CD4-positive, alpha-beta T cell (primary cell): ENCODE results near the gene SUPT6H. TPM values are rescaled to one million over a fixed set of nuclear protein-coding genes. Genes with fewer than 3 reads are reported as not detected.

ENCODE experiments used
- ATAC-seq: fragments of 200-7000 bp; cut with Tn5 transposase; one replicate; pipeline ENCODE4 v1.10.0; 2022; ENCODE audit warnings: mild to moderate bottlenecking; ENCODE audit not compliant: poor library complexity
- CTCF ChIA-PET: fragments of 350-600 bp; sonication (Branson Sonifier 250); formaldehyde crosslinking; loops from one replicate; lab custom pipeline; 2021; ENCODE audit warnings: antibody characterized with exemption, inconsistent platforms; lab: Charles Lee
- POLR2A ChIA-PET: fragments of 350-600 bp; sonication (Branson Sonifier 250); formaldehyde crosslinking; loops from one replicate; lab custom pipeline; 2021; ENCODE audit warnings: antibody characterized with exemption, inconsistent platforms; lab: Charles Lee
- DNase-seq, 14 experiments: peaks; one replicate each; pipeline ENCODE4 v3.0.0-alpha.2; 2013 to 2020; ENCODE audit warnings: mixed read lengths in 2 of 14
- H3K27ac ChIP-seq, 2 donors: one replicate each; pipeline versions ENCODE4 v1.5.1 to v1.7.0; 2013; ENCODE audit warnings: low read length in 2 of 2, low read depth in 1 of 2, mild to moderate bottlenecking in 1 of 2
- H3K27me3 ChIP-seq, 2 experiments: 1 replicate in 1 of 2; 2 replicates in 1 of 2; pipeline versions ENCODE4 v1.6.1 to v1.7.0; 2013; ENCODE audit warnings: low read length in 2 of 2, control low read depth in 1 of 2, mild to moderate bottlenecking in 1 of 2, moderate library complexity in 1 of 2; ENCODE audit not compliant: insufficient read depth in 2 of 2, control insufficient read depth in 1 of 2
- H3K36me3 ChIP-seq: one replicate; pipeline ENCODE4 v1.6.1; 2013; ENCODE audit warnings: low read length, control low read depth; ENCODE audit not compliant: insufficient read depth
- H3K4me1 ChIP-seq: one replicate; pipeline ENCODE4 v1.6.1; 2013; ENCODE audit warnings: low read length, control low read depth; ENCODE audit not compliant: insufficient read depth
- H3K4me3 ChIP-seq: one replicate; pipeline ENCODE4 v1.5.1; 2013; ENCODE audit warnings: mild to moderate bottlenecking, low read length, moderate library complexity
- H3K9me3 ChIP-seq, 2 experiments: 1 replicate in 1 of 2; 2 replicates in 1 of 2; pipeline versions ENCODE4 v1.6.1 to v1.7.0; 2013; ENCODE audit warnings: low read length in 2 of 2, mild to moderate bottlenecking in 2 of 2, control low read depth in 1 of 2, moderate library complexity in 1 of 2; ENCODE audit not compliant: control insufficient read depth in 1 of 2, insufficient read depth in 1 of 2
- H3K27ac Mint-ChIP-seq: one replicate; pipeline ENCODE4 v1.8.0; 2020; ENCODE audit warnings: mixed read lengths
- H3K27me3 Mint-ChIP-seq: one replicate; pipeline ENCODE4 v1.8.0; 2021; ENCODE audit warnings: mixed read lengths
- H3K36me3 Mint-ChIP-seq: one replicate; pipeline ENCODE4 v1.8.0; 2021; ENCODE audit warnings: low read depth, mixed read lengths
- H3K4me1 Mint-ChIP-seq: one replicate; pipeline ENCODE4 v1.8.0; 2021; ENCODE audit warnings: low read depth, mixed read lengths
- H3K4me3 Mint-ChIP-seq: one replicate; pipeline ENCODE4 v1.8.0; 2020; ENCODE audit warnings: mild to moderate bottlenecking, mixed read lengths
- H3K9me3 Mint-ChIP-seq: one replicate; pipeline ENCODE4 v1.8.0; 2020; ENCODE audit warnings: mixed read lengths
- CTCF ChIP-seq: fragments of 200-600 bp; IDR thresholded peaks from one replicate; pipeline ENCODE4 v1.8.0; 2022; ENCODE audit warnings: antibody characterized with exemption, mild to moderate bottlenecking
- intact Hi-C, 2 experiments: fragments of 100-400 bp; cut with DNase I in 1 of 2; cut with micrococcal nuclease in 1 of 2; formaldehyde crosslinking; loops; one replicate each; pipeline versions ENCODE4 v1.15.1 to v1.9.0; 2023 to 2025; cut with DNase I, micrococcal nuclease
- total RNA-seq, 174 experiments: library from RNA in 2 of 174; stranded (reverse) in 2 of 174; gene quantifications; one replicate each; pipeline ENCODE4 v1.2.3 and lab custom pipeline; 2021 to 2026

SUPT6H gene
- total RNA-seq, 2 experiments from 2014 or later = 149 to 151 TPM

DNA sequence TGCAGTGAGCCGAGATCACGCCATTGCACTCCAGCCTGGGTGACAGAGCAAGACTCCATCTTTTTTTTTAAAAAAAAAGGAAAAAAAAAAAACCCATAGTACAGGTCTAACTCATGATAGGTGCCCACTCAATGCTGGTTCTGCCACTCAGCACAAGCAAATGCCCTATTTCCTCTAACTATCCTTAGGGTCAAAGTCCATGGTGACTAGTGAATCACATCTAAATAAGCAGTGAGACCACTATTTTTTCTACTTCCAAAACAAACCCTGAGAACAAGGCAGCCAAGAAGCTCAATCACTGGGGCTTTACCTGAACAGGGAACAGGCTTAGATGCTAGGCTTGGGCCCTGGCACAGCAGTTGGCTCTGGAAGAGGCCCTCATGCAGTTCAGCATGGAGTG lies 20.4 kb upstream of the SUPT6H start:
- H3K27me3 Mint-ChIP-seq = no peaks in the 10 kb centered on the region
- no peak overlapping the region for H3K4me3 ChIP-seq
- H3K4me1 ChIP-seq = peaks cover 41% of the 10 kb centered on the region
- peaks cover 85% of the 10 kb centered on the region for H3K36me3 Mint-ChIP-seq
- DNase-seq (no peak), ATAC-seq (no peak)
- CTCF ChIA-PET = interaction anchor here (1.4 kb wide), 1 partner anchor 20 kb away, joined by 3 read pairs; no protein-coding TSS in a partner anchor
- no peaks in the 10 kb centered on the region for H3K9me3 ChIP-seq
- H3K9me3 Mint-ChIP-seq = no peaks in the 10 kb centered on the region
- no peaks in the 10 kb centered on the region for H3K27me3 ChIP-seq
- peaks cover 64% of the 10 kb centered on the region for H3K36me3 ChIP-seq
- POLR2A ChIA-PET = no interaction called here
- H3K4me1 Mint-ChIP-seq = peaks cover 42% of the 10 kb centered on the region
- intact Hi-C loops = loop anchor here in 1 of 2 experiments (5.0 to 10.0 kb wide), 2 partner anchors 64 to 307 kb away; partner anchors contain the start of genes ALDOC, IFT20 and TNFAIP1
- H3K27ac ChIP-seq = no peak overlapping the region
- peak overlapping the region; percentile 15 for H3K4me3 Mint-ChIP-seq
- no peak for TF ChIP-seq CTCF
- H3K27ac Mint-ChIP-seq = no peak overlapping the region

- Mint-ChIP-seq H3K36me3 (peaks cover 83% of the 10 kb centered on the region), H3K9me3 (no peaks in the 10 kb centered on the region), H3K27ac (peak overlapping the region; percentile 96), H3K4me1 (peaks cover 45% of the 10 kb centered on the region), H3K4me3 (peak overlapping the region; percentile 93), H3K27me3 (no peaks in the 10 kb centered on the region)
- DNase-seq (peak in 7 of 14 experiments; percentile 12 to 54 (median 32)), ATAC-seq (no peak)
- POLR2A ChIA-PET = interaction anchor here (0.6 to 8.1 kb wide), 15 partner anchors 18 to 604 kb away, joined by 3 to 115 read pairs (median 8); partner anchors contain the start of genes ALDOC, NEK8, PHF12 and PIGS
- Histone ChIP-seq H3K4me3 (peak overlapping the region; percentile 94), H3K27me3 (no peaks in the 10 kb centered on the region), H3K36me3 (peaks cover 52% of the 10 kb centered on the region), H3K27ac (peak overlapping the region; percentile 60 to 76), H3K4me1 (peaks cover 50% of the 10 kb centered on the region), H3K9me3 (no peaks in the 10 kb centered on the region)
- CTCF ChIA-PET = interaction anchor here (0.9 to 3.7 kb wide), 6 partner anchors 10 to 480 kb away, joined by 3 to 27 read pairs (median 3); partner anchors contain the start of genes ALDOC, NEK8, SDF2 and SUPT6H
- intact Hi-C loops = loop anchor here in 1 of 2 experiments (2.0 to 10.0 kb wide), 3 partner anchors 45 to 309 kb away; partner anchors contain the start of genes ALDOC, IFT20, SPAG5 and TNFAIP1
- no peak for TF ChIP-seq CTCF
Observed at GRCh38 chr17:28643983-28644786, 17.8 kb upstream of the SUPT6H start.

DNA sequence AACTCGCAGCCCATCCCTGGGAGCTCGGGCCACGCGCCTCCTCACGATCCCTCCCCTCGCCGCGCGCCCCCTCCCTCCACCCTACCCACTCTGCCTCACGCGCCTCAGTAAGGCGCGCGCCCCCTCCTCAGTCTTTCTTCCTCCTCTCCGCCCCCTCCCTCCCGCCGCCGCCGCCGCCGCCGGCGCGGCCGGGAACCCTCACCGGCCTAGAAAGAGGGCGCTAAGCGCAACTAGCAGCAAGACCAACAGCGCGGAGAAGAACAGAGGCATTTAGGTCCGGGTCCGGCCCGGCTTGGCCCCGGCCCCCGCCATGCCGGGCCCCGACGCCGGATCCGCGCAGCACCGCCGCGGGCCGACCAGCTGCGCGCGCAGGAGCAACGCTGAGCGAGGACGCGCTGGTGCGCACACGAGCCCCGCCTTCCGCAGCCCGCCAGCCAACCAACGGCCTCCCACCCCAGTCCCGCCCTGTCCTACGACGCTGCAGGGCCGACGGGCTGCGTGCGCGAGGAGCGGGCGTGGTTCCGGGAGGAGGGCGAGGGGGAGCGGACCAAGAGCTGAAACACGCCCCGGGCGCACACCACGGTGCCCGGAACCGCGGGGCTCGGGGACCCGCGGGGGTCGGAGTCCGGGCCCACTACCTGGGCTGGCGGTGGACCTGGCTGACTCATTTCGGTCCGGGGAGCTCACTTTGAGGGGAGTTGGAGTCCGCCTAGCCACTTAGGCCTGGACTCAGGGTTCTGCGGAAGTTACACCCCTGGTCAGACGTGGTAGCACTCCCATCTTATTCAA lies 17.0 kb upstream of the SUPT6H start, which contains the start of gene BLTP2:
Gene BLTP2 (minus strand): TSS at position 372 of the 789 bp plus-strand sequence. CDS start 102 bp downstream, at position 270.
- Histone ChIP-seq H3K27me3 (no peaks in the 10 kb centered on the region), H3K27ac (peak within 1 kb of the TSS; percentile 76 to 96), H3K4me1 (peaks cover 50% of the 10 kb centered on the region), H3K4me3 (peak within 1 kb of the TSS; percentile 94), H3K36me3 (peaks cover 45% of the 10 kb centered on the region), H3K9me3 (no peaks in the 10 kb centered on the region)
- H3K4me3 Mint-ChIP-seq = peak within 1 kb of the TSS; percentile 93
- intact Hi-C loops = loop anchor here (2.0 to 10.0 kb wide), 8 partner anchors 46 to 472 kb away; partner anchors contain the start of genes PROCA1 (in 2 of the 2), ALDOC (in 1 of the 2), IFT20 (in 1 of the 2) and NEK8 (in 1 of the 2)
- H3K36me3 Mint-ChIP-seq = peaks cover 79% of the 10 kb centered on the region
- peak; percentile 96 for ATAC-seq
- peak within 1 kb of the TSS; percentile 96 for H3K27ac Mint-ChIP-seq
- H3K27me3 Mint-ChIP-seq = no peaks in the 10 kb centered on the region
- ChIA-PET POLR2A (interaction anchor here (0.6 to 8.1 kb wide), 21 partner anchors 9 to 649 kb away, joined by 3 to 115 read pairs (median 4); partner anchors contain the start of genes ALDOC, IFT20, NEK8 and NUFIP2), CTCF (interaction anchor here (0.9 to 3.7 kb wide), 5 partner anchors 17 to 479 kb away, joined by 3 to 27 read pairs (median 3); partner anchors contain the start of genes ALDOC, SDF2 and SUPT6H)
- peak; percentile 90 to 99 (median 96) for DNase-seq
- peaks cover 38% of the 10 kb centered on the region for H3K4me1 Mint-ChIP-seq
- no peaks in the 10 kb centered on the region for H3K9me3 Mint-ChIP-seq
- no peak for TF ChIP-seq CTCF
